NCI-H510A (cell line): ENCODE data around the gene MAMSTR.
A peak's percentile ranks its signal among the peaks of the same experiment; 100 is the strongest.

Source experiments
- DNase-seq: peaks from one replicate; lab custom pipeline; 2025; lab: John Stamatoyannopoulos, UW

MAMSTR gene

GRCh38 chr19:48746110-48746509 is 26.6 kb upstream of the MAMSTR start:
- no peak for DNase-seq

- no peak for DNase-seq
Measured at GRCh38 chr19:48745208-48745995, 25.9 kb upstream of the MAMSTR start.

- DNase-seq, result no peak
Measured at GRCh38 chr19:48742096-48742495, 22.6 kb upstream of the MAMSTR start.

GRCh38 chr19:48741129-48741999 is 21.8 kb upstream of the MAMSTR start:
- no peak for DNase-seq

GRCh38 chr19:48740164-48740972 is 20.8 kb upstream of the MAMSTR start, which contains the start of gene RASIP1:
RASIP1 (minus strand) TSS chr19:48740610; CDS start chr19:48740282, 328 bp downstream.
- no peak for DNase-seq

GRCh38 chr19:48739404-48740163 is 20.1 kb upstream of the MAMSTR start:
- no peak for DNase-seq

GRCh38 chr19:48738557-48739403 is 19.3 kb upstream of the MAMSTR start:
- DNase-seq, result peak; percentile 85

- no peak for DNase-seq
Measured at GRCh38 chr19:48737360-48737998, 18.0 kb upstream of the MAMSTR start.

- no peak for DNase-seq
Measured at GRCh38 chr19:48735031-48735615, 15.6 kb upstream of the MAMSTR start.

GRCh38 chr19:48734625-48735024 is 15.1 kb upstream of the MAMSTR start:
- no peak for DNase-seq

- DNase-seq, result no peak
Measured at GRCh38 chr19:48731452-48731851, 11.9 kb upstream of the MAMSTR start.

- DNase-seq, result no peak
Measured at GRCh38 chr19:48728911-48729664, 9.6 kb upstream of the MAMSTR start.

- no peak for DNase-seq
Measured at GRCh38 chr19:48726556-48726955, 7.0 kb upstream of the MAMSTR start.

- DNase-seq, result no peak
Measured at GRCh38 chr19:48724796-48725753, 5.5 kb upstream of the MAMSTR start.

- no peak for DNase-seq
Measured at GRCh38 chr19:48722196-48722708, 2.7 kb upstream of the MAMSTR start.

GRCh38 chr19:48720613-48721296 is 1.2 kb upstream of the MAMSTR start:
- DNase-seq, result peak; percentile 97

- DNase-seq, result no peak
Measured at GRCh38 chr19:48720251-48720612, 707 bp upstream of the MAMSTR start.
